Lower lobe of right lung (tissue), 2 donors: Measurements from ENCODE around the gene IMMT. TPM values are rescaled to one million over a fixed set of nuclear protein-coding genes. Genes with fewer than 3 reads are reported as not detected.
A peak's percentile ranks its signal among the peaks of the same experiment; 100 is the strongest.
"Not testable (repeated sequence)": the region's sequence is repeated elsewhere in the genome, so short reads cannot be mapped to it uniquely, and the experiment has no call there.

Experiments
- ATAC-seq, 2 donors: fragments of 200-7000 bp; cut with Tn5 transposase; one replicate each; pipeline ENCODE4 v1.9.1; 2020 to 2022; ENCODE audit warnings: mild to moderate bottlenecking in 2 of 2, moderate library complexity in 2 of 2
- DNase-seq: peaks from one replicate; pipeline ENCODE4 v3.0.0-alpha.2; 2020
- H3K27ac ChIP-seq: fragments of 200-600 bp; one replicate; pipeline ENCODE4 v1.8.0; 2022
- H3K27me3 ChIP-seq: fragments of 200-600 bp; one replicate; pipeline ENCODE4 v1.8.0; 2022; ENCODE audit warnings: low read depth
- H3K36me3 ChIP-seq: fragments of 200-600 bp; one replicate; pipeline ENCODE4 v1.8.0; 2022; ENCODE audit warnings: mild to moderate bottlenecking
- H3K4me1 ChIP-seq: fragments of 200-600 bp; one replicate; pipeline ENCODE4 v1.8.0; 2022
- H3K4me3 ChIP-seq: fragments of 200-600 bp; one replicate; pipeline ENCODE4 v1.8.0; 2022; ENCODE audit warnings: mild to moderate bottlenecking
- H3K9me3 ChIP-seq: fragments of 200-600 bp; one replicate; pipeline ENCODE4 v1.8.0; 2022
- intact Hi-C: fragments of 100-400 bp; cut with DNase I; formaldehyde crosslinking; loops from one replicate; pipeline ENCODE4 v1.11.0; 2022
- long read RNA-seq: library from polyadenylated mRNA; unstranded; transcript quantifications from one replicate; pipeline ENCODE4 v2.0.0, GENCODE V29; 2021
- total RNA-seq: library from RNA; stranded (reverse); fragmentation: NEBNext Ultra II Directional; extraction: Animal tissue kit (Norgen Biotek cat#: 25700); gene quantifications from one replicate; pipeline ENCODE4 v1.2.1, GENCODE V29; 2021
- TF ChIP-seq, protein P1 (sequence below): fragments of 200-600 bp; IDR thresholded peaks from one replicate; pipeline ENCODE4 v1.8.0; 2022; ENCODE audit warnings: antibody characterized with exemption, mild to moderate bottlenecking
- donor health status: DM: no; HTN: yes; CAD: no; lungs with severe emphysema.

Gene IMMT
- 58.0 TPM for total RNA-seq
- long read RNA-seq, partial matches to known transcripts, result 2 of 16 reads
- long read RNA-seq, other reads (novel, unspliced or antisense), result 14 of 16 reads

DNA sequence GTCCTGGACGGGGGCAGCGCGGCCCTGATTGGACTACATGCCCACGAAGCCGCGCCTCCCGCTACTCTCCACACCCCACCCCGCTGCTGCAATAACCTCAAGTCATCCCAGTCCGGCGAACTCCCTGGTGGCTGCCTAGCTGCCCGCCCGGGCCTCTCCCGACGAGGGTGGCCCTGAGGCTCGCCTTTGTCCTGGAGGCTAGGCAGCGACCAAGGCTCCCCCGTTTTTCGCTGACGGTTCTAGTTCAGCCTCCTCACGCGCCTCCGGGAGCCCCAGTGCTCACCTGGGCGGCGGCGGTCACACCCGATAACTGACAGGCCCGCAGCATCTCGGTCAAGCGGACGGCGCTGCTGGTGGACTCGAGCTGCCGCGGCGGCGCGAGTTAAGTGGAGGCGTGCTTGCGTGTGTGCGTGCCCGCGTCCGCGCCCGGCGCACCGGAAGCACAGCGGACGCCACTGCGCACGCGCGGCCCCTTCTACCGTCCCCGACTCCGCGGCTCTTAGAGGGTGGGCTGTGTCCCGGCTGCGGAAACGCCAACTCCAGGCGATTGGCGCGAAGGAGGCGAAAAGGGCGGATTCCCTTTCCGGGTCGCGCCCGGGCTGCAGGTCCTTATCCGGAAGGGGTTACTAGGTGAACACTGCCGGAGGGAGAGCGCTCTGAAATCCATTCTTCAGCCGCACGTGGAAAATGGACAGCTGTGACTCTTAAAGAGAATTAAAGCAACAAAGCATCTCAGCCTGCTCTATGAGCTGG lies at the start of gene IMMT:
IMMT (minus strand) TSS at position 408 of the 753 bp plus-strand sequence; CDS start at position 328, 80 bp downstream.
- peak within 1 kb of the TSS; percentile 93 for H3K4me3 ChIP-seq
- H3K27ac ChIP-seq, result peak within 1 kb of the TSS; percentile 98
- intact Hi-C loops, result no loop called here
- H3K9me3 ChIP-seq, result no peaks in the 10 kb centered on the region
- H3K36me3 ChIP-seq, result peaks cover 7% of the 10 kb centered on the region
- no peaks in the 10 kb centered on the region for H3K27me3 ChIP-seq
- ATAC-seq, result peak; percentile 97 to 98
- peaks cover 44% of the 10 kb centered on the region for H3K4me1 ChIP-seq
- DNase-seq, result peak; percentile 97
- TF ChIP-seq, protein P1, sequence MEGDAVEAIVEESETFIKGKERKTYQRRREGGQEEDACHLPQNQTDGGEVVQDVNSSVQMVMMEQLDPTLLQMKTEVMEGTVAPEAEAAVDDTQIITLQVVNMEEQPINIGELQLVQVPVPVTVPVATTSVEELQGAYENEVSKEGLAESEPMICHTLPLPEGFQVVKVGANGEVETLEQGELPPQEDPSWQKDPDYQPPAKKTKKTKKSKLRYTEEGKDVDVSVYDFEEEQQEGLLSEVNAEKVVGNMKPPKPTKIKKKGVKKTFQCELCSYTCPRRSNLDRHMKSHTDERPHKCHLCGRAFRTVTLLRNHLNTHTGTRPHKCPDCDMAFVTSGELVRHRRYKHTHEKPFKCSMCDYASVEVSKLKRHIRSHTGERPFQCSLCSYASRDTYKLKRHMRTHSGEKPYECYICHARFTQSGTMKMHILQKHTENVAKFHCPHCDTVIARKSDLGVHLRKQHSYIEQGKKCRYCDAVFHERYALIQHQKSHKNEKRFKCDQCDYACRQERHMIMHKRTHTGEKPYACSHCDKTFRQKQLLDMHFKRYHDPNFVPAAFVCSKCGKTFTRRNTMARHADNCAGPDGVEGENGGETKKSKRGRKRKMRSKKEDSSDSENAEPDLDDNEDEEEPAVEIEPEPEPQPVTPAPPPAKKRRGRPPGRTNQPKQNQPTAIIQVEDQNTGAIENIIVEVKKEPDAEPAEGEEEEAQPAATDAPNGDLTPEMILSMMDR, result no peak

DNA sequence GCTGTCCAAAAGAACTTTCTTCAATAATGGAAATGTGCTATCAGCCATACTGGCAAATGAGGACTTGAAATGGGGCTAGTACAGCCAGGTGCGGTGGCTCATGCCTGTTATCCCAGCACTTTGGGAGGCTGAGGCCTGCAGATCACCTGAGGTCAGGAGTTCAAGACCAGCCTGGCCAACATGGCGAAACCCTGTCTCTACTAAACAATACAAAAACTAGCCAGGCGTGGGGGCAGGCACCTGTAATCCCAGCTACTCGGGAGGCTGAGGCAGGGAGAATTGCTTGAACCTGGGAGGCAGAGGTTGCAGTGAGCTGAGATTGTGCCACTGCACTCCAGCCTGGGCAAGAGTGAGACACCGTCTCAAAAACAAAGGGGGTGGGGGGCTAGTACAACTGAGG lies 49.5 kb upstream of the IMMT start:
- H3K27me3 ChIP-seq, H3K27ac ChIP-seq, H3K4me3 ChIP-seq, H3K36me3 ChIP-seq, DNase-seq, intact Hi-C loops, H3K9me3 ChIP-seq: not testable (repeated sequence)
- peaks cover 18% of the 10 kb centered on the region for H3K4me1 ChIP-seq
- ATAC-seq, result peak in 1 of 2 donors; percentile 4

DNA sequence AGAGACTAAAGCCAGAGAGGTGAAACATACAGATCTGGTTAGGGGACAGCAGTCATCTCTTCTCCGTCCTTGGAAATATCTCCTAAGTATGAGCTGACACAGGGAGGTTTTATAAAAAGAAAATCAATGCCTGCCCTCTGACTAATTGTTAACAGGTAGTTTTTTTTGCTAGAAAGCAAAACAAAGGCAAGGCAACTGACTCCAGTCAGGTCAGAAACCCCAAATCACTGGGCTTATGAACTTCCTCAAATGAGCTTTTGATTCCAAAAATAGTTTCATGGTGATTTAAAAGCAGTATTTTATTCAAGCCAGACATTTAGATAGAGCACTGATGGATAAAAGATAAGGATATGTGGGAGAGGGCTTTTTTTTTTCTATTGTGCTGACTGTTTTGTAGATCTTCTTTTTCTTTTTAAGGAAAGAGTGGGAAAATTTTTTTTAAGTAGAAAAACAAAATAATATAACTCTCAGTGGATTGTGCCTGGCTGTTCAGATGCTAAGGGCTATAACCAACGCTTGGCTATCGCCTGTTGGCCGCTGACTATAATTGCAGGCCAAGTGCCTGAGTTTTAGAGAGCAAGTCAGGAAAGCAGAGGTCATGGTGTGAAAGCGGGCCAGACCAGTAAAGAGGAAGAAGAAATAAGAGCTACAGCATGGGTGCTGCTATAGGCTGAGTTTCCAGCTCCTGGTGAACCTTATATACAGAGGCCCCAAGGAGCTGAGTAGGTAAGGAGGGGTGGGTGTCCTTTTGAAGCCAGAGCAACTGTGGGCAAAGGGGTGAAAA lies 48.9 kb upstream of the IMMT start:
- peak in 1 of 2 donors; percentile 4 for ATAC-seq
- Histone ChIP-seq H3K4me3 (no peak overlapping the region), H3K27ac (no peak overlapping the region), H3K36me3 (no peaks in the 10 kb centered on the region), H3K27me3 (no peaks in the 10 kb centered on the region), H3K4me1 (peaks cover 18% of the 10 kb centered on the region), H3K9me3 (no peaks in the 10 kb centered on the region)
- intact Hi-C loops, result no loop called here
- no peak for DNase-seq
- TF ChIP-seq, protein P1, result no peak

DNA sequence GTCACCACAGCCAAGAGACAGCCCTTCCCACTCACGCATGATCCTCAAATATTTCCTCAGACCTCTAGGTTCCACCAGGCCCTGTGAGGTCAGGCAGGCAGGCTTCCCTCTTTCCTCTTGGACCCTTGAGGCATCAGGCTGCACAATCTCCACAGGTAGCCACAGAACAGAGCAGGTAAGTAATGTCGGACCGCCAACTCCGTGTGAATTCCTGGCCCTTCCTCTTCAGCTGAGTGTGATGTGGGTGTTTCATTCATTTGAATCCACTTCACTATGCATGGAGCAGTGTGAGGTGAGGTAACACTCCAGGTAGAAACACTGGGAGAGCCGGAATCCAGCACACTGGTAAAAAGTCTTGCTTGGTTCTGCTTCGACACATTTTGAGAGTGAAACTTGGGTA lies 48.0 kb upstream of the IMMT start:
- ATAC-seq, result peak; percentile 75 to 78
- intact Hi-C loops, result no loop called here

DNA sequence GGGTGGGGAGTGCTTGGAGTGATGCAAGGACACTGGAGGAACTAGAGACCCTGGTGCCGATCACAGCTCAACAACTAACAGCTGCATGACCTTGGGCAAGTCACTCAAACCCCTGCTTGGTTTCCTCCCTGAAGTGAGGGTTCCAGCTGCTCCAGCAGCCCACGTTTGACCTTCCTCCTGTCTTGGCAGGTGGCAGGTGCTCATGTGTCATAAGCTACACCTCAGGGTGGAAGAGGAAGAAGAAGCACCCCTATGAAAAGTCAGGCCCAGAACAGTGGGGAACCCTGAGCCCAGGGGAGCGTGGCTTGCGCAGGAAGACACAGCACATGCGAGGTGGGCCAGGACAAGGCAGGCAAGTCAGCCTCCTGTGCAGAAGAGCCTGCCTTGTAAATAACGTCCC lies 46.3 kb upstream of the IMMT start:
- no peak overlapping the region for H3K4me3 ChIP-seq
- no peaks in the 10 kb centered on the region for H3K27me3 ChIP-seq
- H3K27ac ChIP-seq, result no peak overlapping the region
- H3K4me1 ChIP-seq, result peaks cover 18% of the 10 kb centered on the region
- intact Hi-C loops, result no loop called here
- H3K36me3 ChIP-seq, result no peaks in the 10 kb centered on the region
- H3K9me3 ChIP-seq, result no peaks in the 10 kb centered on the region
- no peak for DNase-seq
- TF ChIP-seq, protein P1, result no peak
- no peak for ATAC-seq

More for the DNA sequence above, 48.0 kb upstream of the IMMT start:
- H3K4me3 ChIP-seq, result no peak overlapping the region
- H3K9me3 ChIP-seq, result no peaks in the 10 kb centered on the region
- no peaks in the 10 kb centered on the region for H3K27me3 ChIP-seq
- no peaks in the 10 kb centered on the region for H3K36me3 ChIP-seq
- peaks cover 18% of the 10 kb centered on the region for H3K4me1 ChIP-seq
- H3K27ac ChIP-seq, result no peak overlapping the region
- no peak for DNase-seq
- TF ChIP-seq, protein P1, result no peak
